Gastrocnemius medialis (tissue), 4 donors: ENCODE results near the gene CORO6. TPM values are rescaled to one million over a fixed set of nuclear protein-coding genes. Genes with fewer than 3 reads are reported as not detected.

ENCODE experiments used
- ATAC-seq, 2 donors: fragments of 150-250 bp; one replicate each; pipeline ENCODE4 v1.9.1; 2016
- DNase-seq, 2 donors: peaks; one replicate each; pipeline ENCODE4 v3.0.0-alpha.2; 2019
- H3K27ac ChIP-seq, 4 donors: fragments of 200-600 bp; sonication (generic); 1 replicate in 1 of 4; 2 replicates in 3 of 4; pipeline ENCODE4 v1.5.1; 2016 to 2018; ENCODE audit warnings: mild to moderate bottlenecking in 2 of 4, moderate library complexity in 1 of 4
- H3K27me3 ChIP-seq, 3 donors: fragments of 200-600 bp; sonication (generic) in 2 of 3; 1 replicate in 1 of 3; 2 replicates in 2 of 3; pipeline versions ENCODE4 v1.5.1 to v1.6.0; 2016 to 2019; ENCODE audit warnings: mild to moderate bottlenecking in 1 of 3, moderate library complexity in 1 of 3
- H3K36me3 ChIP-seq, 2 donors: fragments of 200-600 bp; sonication (generic) in 1 of 2; one replicate each; pipeline ENCODE4 v1.5.1; 2017 to 2018
- H3K4me1 ChIP-seq, 2 donors: fragments of 200-600 bp; sonication (generic) in 1 of 2; one replicate each; pipeline ENCODE4 v1.5.1; 2016 to 2017; ENCODE audit warnings: mild to moderate bottlenecking in 2 of 2
- H3K4me3 ChIP-seq, 4 donors: fragments of 200-600 bp; sonication (generic) in 3 of 4; 1 replicate in 1 of 4; 2 replicates in 3 of 4; pipeline ENCODE4 v1.5.1; 2016 to 2019; ENCODE audit warnings: mild to moderate bottlenecking in 2 of 4
- H3K9me3 ChIP-seq, 3 donors: fragments of 200-600 bp; sonication (generic) in 2 of 3; 1 replicate in 1 of 3; 2 replicates in 2 of 3; pipeline ENCODE4 v1.5.1; 2016 to 2019
- POLR2A ChIP-seq, 2 donors: fragments of 450-650 bp; IDR thresholded peaks; one replicate each; pipeline ENCODE4 v1.6.1; 2017; ENCODE audit warnings: antibody characterized with exemption in 2 of 2, mild to moderate bottlenecking in 2 of 2, moderate library complexity in 2 of 2
- in situ Hi-C, 4 donors: fragments of 200-750 bp; cut with MboI; loops; one replicate each; pipeline versions ENCODE4 v1.15.0 to v1.8.0; 2017; ENCODE audit warnings: low sequenced_read_pairs in 4 of 4
- intact Hi-C: fragments of 100-400 bp; cut with DNase I; formaldehyde crosslinking; loops from one replicate; pipeline ENCODE4 v1.15.1; 2023; ENCODE audit warnings: low total_unique reads
- total RNA-seq, 4 donors: library from RNA; depleted of rRNA; stranded (reverse); fragments of >200 nt; gene quantifications; one replicate each; pipeline versions ENCODE4 v1.1.0 to v1.2.3, GENCODE V29; 2016
- TF ChIP-seq, protein P1 (sequence below), 5 experiments: fragments of 450-650 bp in 3 of 5; fragments of 200-600 bp in 2 of 5; sonication (generic) in 2 of 5; IDR thresholded peaks in 4 of 5; conservative IDR thresholded peaks in 1 of 5; 1 replicate in 4 of 5; 2 replicates in 1 of 5; pipeline ENCODE4 v1.5.1; 2016 to 2019; ENCODE audit warnings: antibody characterized with exemption in 5 of 5, mild to moderate bottlenecking in 3 of 5, moderate library complexity in 3 of 5

CORO6 gene
- total RNA-seq, 4 donors from 2014 or later: 409 to 694 (median 563) TPM

GRCh38 chr17:29643817-29644160 is 21.1 kb upstream of the CORO6 start:
- in situ Hi-C loops (loop anchor here (10.0 kb wide), 4 partner anchors 71 to 131 kb away; no protein-coding TSS in a partner anchor), intact Hi-C loops (loop anchor here (2.0 to 5.0 kb wide), 2 partner anchors 33 to 119 kb away; no protein-coding TSS in a partner anchor)
- Histone ChIP-seq H3K9me3 (no peaks in the 10 kb centered on the region), H3K27ac (peak overlapping the region; percentile 97 to 100 (median 98)), H3K4me3 (no peak overlapping the region), H3K27me3 (no peaks in the 10 kb centered on the region), H3K4me1 (peaks cover 77 to 82% of the 10 kb centered on the region in 2 donors), H3K36me3 (peaks cover 0 to 33% of the 10 kb centered on the region in 2 donors)
- TF ChIP-seq, protein P1, sequence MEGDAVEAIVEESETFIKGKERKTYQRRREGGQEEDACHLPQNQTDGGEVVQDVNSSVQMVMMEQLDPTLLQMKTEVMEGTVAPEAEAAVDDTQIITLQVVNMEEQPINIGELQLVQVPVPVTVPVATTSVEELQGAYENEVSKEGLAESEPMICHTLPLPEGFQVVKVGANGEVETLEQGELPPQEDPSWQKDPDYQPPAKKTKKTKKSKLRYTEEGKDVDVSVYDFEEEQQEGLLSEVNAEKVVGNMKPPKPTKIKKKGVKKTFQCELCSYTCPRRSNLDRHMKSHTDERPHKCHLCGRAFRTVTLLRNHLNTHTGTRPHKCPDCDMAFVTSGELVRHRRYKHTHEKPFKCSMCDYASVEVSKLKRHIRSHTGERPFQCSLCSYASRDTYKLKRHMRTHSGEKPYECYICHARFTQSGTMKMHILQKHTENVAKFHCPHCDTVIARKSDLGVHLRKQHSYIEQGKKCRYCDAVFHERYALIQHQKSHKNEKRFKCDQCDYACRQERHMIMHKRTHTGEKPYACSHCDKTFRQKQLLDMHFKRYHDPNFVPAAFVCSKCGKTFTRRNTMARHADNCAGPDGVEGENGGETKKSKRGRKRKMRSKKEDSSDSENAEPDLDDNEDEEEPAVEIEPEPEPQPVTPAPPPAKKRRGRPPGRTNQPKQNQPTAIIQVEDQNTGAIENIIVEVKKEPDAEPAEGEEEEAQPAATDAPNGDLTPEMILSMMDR (IDR thresholded peaks at IDR 0.05 in 4 of 5, conservative IDR thresholded peaks at IDR 0.05 in 1 of 5): no peak
- no peak for TF ChIP-seq POLR2A (IDR thresholded peaks at IDR 0.05)
- no peak for ATAC-seq
- no peak for DNase-seq

DNA sequence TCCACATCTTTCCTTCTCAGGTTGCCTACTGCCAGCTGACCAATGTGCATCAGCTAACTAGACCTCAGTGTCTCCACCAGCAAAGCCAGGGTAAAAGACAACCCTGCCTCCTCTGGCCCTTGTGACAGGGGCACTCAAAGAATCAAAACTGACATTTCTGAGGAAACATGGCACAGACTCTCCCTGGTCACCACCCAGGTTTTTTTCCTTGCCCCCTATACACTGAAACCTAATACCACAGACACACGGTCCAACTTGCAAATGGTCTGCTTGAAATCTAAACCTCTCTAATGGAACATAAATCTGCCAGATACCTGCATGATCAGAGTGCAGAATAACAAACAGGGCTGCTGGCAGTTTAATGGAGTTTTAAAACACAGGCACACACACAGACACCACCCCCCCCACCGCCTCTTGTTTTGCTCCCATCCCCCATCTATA is 19.5 kb upstream of the CORO6 start:
- intact Hi-C loops: loop anchor here (1.0 to 5.0 kb wide), 3 partner anchors 35 to 288 kb away; partner anchors contain the start of gene SSH2
- in situ Hi-C loops: loop anchor here (10.0 kb wide), 4 partner anchors 73 to 133 kb away; no protein-coding TSS in a partner anchor
- ATAC-seq: peak; percentile 34 to 35
- no peaks in the 10 kb centered on the region for H3K27me3 ChIP-seq
- DNase-seq: peak; percentile 89 to 94
- peak overlapping the region; percentile 97 to 100 (median 98) for H3K27ac ChIP-seq
- H3K4me3 ChIP-seq: peak overlapping the region; percentile 6 to 50 (median 40)
- H3K4me1 ChIP-seq: peaks cover 77 to 89% of the 10 kb centered on the region in 2 donors
- TF ChIP-seq, protein P1 (IDR thresholded peaks at IDR 0.05 in 4 of 5, conservative IDR thresholded peaks at IDR 0.05 in 1 of 5): no peak
- peak; percentile 69 to 70 for TF ChIP-seq POLR2A (IDR thresholded peaks at IDR 0.05)
- H3K9me3 ChIP-seq: no peaks in the 10 kb centered on the region
- peaks cover 0 to 20% of the 10 kb centered on the region in 2 donors for H3K36me3 ChIP-seq

GRCh38 chr17:29640981-29641642 is 18.4 kb upstream of the CORO6 start:
- Histone ChIP-seq H3K4me3 (peak overlapping the region; percentile 7 to 49 (median 38)), H3K4me1 (peaks cover 69 to 89% of the 10 kb centered on the region in 2 donors), H3K9me3 (no peaks in the 10 kb centered on the region), H3K27ac (peak overlapping the region; percentile 97 to 100 (median 98)), H3K36me3 (peaks cover 0 to 21% of the 10 kb centered on the region in 2 donors), H3K27me3 (no peaks in the 10 kb centered on the region)
- ATAC-seq: no peak
- TF ChIP-seq POLR2A (IDR thresholded peaks at IDR 0.05): no peak
- TF ChIP-seq, protein P1 (IDR thresholded peaks at IDR 0.05 in 4 of 5, conservative IDR thresholded peaks at IDR 0.05 in 1 of 5): no peak
- peak; percentile 44 to 74 for DNase-seq
- in situ Hi-C loops (loop anchor here (10.0 kb wide), 4 partner anchors 74 to 134 kb away; no protein-coding TSS in a partner anchor), intact Hi-C loops (loop anchor here (5.0 kb wide), 1 partner anchor 121 kb away; no protein-coding TSS in a partner anchor)

DNA sequence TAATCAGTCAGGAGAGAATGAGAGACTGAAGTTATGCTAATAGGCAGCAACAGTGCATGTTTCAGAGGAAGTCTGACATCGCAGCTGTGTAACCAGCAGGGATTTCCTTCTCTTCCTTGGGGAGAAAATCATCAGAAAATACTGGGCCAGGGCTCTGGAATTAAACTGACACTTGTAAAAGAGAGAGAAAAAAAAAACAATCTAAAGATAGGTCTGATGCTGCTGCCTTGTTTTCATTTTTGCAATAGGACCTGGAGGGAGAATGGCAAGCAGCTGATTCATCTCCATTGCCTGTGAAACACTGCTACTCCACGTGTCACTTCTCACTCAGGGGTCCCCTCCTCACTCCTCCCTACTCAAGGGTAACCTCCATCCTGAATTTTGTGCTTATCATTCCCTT is 17.7 kb upstream of the CORO6 start:
- peak overlapping the region; percentile 37 to 49 (median 41) for H3K4me3 ChIP-seq
- H3K27me3 ChIP-seq: no peaks in the 10 kb centered on the region
- peaks cover 62 to 82% of the 10 kb centered on the region in 2 donors for H3K4me1 ChIP-seq
- DNase-seq (peak; percentile 79 to 81), ATAC-seq (peak; percentile 35 to 41)
- peak overlapping the region; percentile 97 to 100 (median 98) for H3K27ac ChIP-seq
- H3K36me3 ChIP-seq: peaks cover 0 to 28% of the 10 kb centered on the region in 2 donors
- intact Hi-C loops (loop anchor here (5.0 kb wide), 1 partner anchor 122 kb away; no protein-coding TSS in a partner anchor), in situ Hi-C loops (loop anchor here (10.0 kb wide), 4 partner anchors 74 to 134 kb away; no protein-coding TSS in a partner anchor)
- no peaks in the 10 kb centered on the region for H3K9me3 ChIP-seq
- TF ChIP-seq, protein P1 (IDR thresholded peaks at IDR 0.05 in 4 of 5, conservative IDR thresholded peaks at IDR 0.05 in 1 of 5): no peak
- peak; percentile 58 to 77 for TF ChIP-seq POLR2A (IDR thresholded peaks at IDR 0.05)
